GM19351 (cell line): ENCODE measurements around the gene ZNF414.

Experiments
- ATAC-seq: cut with Tn5 transposase; IDR thresholded peaks from one replicate; pipeline ENCODE4 v1.9.1; 2021; ENCODE audit warnings: mild to moderate bottlenecking, moderate library complexity; ENCODE audit not compliant: unreplicated experiment

ZNF414 gene

DNA sequence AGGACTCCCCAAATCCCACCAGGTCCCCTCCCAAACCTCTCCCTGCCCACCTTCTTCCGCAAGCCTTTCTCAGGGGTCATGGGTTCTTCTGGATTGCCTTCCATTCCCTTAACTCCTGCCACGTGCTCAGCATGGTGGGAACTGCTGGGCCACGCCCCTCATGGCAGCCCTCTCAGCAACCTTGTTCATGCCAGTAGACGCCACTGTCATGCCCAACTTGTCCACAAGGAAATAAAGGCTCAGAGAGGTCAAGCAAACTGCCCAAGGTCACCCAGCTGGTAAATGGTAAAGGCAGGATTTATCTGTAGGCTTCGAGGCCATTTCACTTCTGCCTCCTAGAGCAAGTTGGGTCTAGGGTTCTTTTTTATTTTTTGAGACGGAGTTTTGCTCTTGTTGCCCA lies 22.4 kb downstream of the ZNF414 start:
- no peak for ATAC-seq

DNA sequence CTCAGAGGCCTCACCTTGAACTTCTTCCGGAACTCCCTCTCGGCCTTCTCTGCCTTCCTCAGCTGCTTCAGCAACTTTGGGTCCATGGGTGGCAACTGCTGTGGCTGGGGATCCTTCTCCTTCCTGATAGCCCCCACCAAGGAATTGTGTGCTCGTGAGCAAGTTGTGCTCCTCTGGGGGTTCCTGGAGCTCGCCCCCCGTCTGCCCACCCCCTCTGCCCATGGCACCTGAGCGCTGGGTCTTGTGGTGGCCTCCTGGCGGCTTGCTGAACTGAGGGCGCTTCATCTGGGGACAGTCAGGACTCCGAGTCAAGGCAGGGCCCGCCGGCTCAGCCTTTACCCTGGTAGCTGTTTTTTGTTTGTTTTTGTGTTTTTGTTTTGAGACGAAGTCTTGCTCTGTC lies 23.1 kb downstream of the ZNF414 start:
- no peak for ATAC-seq

DNA sequence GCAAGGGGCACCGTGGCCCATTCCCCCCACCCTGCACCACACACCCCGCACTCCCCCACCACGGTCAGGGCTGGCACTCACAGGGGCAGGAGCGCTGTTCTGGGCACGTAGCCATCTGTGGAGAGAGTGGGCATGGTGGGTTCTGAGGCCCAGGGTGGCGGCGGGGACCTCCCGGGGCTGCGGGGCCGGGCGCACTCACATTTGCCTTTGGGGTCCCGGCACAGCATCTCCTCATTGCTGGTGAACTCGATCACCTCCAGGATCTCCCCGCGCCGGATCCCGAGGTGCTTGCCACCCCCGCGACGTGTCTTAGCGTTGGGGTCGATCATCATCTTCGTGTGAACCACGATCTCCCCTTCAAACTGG lies 23.6 kb downstream of the ZNF414 start:
- ATAC-seq = no peak

DNA sequence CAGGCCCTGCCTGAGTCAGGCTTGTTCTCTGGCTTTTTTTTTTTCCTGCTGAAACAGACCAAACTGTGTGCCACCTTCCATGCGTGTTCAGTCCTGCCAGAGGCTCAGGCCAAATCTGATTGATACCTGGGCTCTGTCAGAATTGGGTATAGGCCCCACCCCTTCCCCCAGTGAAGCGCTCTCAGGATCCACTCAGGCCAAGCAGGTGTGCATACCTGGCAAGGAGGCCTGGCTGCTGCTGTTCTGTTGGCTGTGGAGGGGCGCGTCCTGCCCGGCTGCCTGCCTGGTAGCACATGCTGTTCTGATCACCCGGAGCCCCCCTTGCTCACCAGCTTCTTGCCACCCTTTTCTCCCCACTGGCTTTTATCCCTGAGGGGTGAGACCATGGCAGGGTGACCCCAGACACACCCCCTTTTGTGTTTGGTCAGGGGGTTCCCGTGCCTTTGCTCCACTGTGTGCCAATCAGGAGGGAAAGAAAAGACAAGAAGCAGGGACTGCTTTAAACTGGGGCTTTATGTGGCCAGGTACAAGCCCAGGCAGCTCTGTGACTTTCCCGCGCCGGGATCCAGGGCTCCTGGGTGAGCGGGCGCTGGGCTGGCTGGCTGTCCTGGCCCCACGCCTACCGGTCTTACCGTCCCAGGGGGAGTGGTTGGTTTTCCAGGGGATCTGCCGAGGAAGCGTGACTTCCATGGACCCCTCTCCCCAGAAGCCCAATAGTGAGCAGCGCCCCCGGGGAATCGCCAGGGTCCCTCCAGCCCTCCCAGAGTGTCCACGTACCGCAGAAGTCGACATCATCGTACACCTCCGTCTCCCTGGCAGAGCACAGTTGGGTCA lies 24.2 kb downstream of the ZNF414 start:
- ATAC-seq = no peak

DNA sequence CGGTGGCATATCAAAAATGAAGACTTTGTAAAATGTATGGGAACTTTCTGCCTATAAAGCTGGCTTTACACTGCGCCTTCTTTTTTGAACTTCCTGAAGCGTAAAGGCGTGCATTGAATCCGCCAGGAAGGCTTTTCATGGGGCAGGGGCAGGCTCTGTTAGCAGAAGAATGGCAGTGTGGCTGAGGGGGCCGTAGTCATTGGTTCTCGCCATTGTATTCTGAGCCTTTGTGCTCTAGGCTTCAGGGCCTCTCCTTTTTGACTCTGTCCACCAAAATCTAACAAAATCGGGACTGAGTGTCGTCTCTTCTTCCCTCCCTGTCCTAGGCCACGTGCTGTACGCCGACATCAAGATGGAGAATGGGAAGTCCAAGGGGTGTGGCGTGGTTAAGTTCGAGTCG lies 25.6 kb downstream of the ZNF414 start:
- no peak for ATAC-seq

DNA sequence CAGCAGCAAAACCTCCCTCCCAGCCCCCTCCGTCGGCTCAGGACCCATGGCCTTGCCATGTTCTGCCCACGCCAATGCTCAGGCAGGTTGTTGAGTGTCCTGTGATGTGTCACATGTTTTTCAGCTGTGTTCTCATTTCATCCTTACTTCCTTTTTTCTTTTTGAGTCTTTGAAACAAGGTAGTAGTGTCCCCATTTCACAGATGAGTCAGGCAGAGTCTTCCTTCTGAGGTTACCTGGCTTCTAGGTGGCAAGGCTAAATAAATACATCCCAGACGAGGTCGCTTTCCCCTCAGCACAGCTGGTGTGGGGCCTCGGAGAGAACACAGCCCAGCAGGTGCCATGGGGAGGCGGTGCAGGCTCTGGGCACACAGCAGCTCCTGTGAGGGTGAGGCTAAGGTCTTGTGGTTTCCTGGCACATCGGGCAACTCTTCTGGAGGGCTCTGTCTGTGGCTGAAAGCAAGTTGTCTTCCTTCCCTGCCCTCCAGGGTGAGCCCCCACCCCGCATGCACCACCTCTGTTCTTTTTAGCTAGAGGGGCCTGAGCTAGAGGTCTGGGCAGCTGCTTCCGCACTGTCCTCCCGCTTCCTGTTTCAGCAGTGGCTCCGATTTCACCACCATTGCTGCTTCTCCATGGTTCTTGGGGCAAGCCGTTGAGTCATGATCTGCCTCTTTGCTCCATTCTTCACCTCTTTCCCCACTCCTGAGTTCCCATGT lies 26.7 kb downstream of the ZNF414 start:
- ATAC-seq = peak; percentile 58

DNA sequence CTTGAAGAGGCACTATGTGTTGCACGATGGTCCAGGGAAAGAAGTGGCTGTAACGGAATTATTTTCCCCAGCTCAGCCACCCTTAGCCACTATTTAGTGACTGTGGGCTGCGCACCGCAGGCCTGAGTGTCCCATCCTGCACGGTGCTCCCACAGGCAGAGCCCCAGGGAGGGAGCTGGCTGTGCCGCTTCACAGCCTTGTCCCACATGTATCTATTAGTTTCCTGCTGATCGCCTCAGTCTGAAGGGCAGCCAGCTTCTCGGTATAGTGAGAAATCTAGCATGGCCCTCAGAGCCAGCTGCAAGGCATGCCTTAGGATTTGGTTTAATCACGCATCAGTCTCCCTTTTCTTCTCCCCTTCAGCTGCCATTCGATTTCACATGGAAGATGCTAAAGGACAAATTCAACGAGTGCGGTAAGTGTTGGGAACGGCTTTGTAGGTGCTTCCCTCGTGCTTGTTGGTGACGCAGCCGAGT lies 27.3 kb downstream of the ZNF414 start:
- ATAC-seq = no peak

DNA sequence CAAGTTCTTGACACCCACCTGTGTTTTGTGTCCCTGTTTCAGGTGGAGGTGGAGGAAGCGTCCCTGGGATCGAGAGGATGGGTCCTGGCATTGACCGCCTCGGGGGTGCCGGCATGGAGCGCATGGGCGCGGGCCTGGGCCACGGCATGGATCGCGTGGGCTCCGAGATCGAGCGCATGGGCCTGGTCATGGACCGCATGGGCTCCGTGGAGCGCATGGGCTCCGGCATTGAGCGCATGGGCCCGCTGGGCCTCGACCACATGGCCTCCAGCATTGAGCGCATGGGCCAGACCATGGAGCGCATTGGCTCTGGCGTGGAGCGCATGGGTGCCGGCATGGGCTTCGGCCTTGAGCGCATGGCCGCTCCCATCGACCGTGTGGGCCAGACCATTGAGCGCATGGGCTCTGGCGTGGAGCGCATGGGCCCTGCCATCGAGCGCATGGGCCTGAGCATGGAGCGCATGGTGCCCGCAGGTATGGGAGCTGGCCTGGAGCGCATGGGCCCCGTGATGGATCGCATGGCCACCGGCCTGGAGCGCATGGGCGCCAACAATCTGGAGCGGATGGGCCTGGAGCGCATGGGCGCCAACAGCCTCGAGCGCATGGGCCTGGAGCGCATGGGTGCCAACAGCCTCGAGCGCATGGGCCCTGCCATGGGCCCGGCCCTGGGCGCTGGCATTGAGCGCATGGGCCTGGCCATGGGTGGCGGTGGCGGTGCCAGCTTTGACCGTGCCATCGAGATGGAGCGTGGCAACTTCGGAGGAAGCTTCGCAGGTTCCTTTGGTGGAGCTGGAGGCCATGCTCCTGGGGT lies 28.2 kb downstream of the ZNF414 start:
- ATAC-seq = no peak

DNA sequence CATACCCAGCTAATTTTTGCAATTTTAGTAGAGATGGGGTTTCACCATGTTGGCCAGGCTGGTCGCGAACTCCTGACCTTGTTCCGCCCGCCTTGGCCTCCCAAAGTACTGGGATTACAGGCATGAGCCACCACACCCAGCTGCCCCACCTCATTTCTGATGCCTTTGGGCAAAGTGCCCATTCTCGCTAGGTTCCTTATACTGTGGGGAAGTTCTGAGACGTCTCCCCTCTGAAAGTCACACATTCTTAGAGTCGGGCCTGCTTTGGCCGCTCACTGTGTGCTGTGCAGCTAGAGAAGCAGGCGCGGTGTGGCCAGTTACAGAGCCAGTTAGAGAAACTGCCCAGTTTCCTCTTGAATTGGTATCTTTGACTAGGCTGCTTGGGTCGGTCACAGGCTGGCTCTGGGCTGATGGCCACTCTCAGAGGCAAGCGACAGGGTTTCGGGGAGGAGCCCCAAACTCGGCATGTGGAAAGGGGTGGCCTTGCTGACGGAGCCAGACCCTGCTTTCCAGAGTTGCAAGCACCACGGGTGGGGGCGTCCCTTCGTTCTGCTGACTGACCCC lies 29.6 kb downstream of the ZNF414 start:
- ATAC-seq = no peak

DNA sequence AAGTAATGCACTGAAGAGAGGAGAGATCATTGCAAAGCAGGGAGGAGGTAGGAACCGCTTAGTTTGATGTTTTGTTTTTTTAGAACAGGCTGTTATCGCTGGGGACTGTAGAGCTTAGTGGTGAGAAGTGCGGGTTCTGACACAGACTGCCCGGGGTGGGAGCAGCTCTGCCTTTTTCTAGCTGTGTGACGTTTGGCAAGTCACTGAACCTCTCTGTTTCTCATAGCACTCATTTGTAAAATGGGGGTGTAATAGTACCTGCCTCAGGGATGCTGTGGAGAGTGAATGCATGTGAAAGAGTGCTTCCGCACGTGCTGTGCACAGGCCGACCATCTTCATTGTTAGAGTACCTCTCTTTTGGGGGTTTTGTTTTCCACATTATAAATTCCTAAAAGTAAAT lies 30.8 kb downstream of the ZNF414 start:
- ATAC-seq = no peak

DNA sequence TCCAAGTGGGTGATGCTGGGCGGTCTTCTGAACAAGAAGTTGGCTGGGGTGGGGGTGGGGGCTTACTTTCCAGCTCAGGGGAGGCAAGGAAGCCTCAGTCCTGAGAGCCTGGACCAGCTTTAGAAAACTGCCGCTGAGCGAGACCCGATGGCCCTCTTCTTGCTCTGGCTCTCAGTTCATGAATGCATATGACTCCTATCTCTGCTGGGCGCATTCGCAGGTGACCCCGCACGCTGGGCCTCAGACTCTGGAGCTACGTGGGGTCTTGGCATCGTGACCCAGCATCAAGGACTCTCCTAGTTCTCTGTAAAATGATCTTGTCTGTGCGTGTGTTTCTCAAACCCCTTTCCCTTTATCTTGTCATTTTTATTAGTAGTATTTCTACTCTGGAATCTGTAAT lies 31.3 kb downstream of the ZNF414 start:
- no peak for ATAC-seq

DNA sequence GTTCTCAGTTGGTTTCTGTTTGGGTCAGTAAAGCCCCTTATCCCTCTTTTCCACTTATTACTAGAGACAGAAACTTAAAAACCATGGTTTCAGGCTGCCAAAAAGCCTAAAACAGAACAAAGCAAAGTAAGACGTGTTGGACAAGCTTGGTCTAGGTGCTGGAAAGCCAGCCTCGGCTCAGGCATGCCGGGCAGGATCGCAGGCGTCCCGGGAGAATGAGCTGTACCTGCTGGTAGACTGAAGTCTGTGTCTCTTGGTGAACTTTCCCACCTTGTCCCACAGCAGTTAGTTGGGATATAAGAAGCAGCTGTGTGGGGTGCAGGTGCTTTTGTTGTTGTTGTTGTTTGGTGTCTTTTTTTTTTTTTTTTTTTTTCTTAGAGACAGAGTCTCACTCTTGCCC lies 32.4 kb downstream of the ZNF414 start:
- no peak for ATAC-seq

DNA sequence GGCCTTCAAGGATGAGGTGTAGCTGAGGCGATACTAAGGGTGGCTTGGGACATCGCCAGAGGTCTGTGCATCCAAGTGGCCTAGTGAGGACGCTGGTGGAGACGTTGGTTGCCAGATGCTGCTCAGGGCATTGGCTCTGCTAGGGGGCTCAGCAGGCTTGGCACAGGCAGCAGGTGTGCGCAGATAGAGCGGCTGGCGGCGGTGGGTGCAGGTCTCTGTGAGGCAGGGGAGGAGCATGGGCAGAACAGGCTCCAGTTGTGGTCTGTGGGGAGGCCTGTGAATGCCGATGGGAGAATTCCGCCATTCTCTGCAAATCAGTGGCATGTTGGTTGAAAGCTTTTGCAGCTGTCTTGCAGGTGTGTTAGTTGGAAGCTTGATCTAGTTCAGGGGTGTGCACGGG lies 32.8 kb downstream of the ZNF414 start:
- no peak for ATAC-seq

DNA sequence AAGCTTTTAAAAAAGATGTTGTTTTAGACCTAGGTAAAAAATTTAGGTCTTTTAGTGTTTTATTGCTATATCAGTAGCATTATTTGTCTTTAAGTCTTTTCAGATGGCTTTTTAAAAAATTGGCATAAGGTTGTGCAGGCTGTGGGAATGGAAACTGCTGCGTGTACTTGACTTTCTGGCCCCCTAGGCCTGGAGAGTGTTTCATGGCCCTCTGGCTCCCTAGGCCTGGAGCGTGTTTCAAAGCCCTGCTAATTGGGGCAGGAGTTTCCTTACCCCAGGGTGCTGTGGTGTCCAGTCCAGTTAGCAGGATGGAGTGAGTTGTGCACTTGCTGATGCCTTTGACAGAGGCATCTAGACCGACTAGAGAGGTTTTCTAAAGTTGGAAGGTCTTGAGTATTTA lies 35.4 kb downstream of the ZNF414 start:
- no peak for ATAC-seq

DNA sequence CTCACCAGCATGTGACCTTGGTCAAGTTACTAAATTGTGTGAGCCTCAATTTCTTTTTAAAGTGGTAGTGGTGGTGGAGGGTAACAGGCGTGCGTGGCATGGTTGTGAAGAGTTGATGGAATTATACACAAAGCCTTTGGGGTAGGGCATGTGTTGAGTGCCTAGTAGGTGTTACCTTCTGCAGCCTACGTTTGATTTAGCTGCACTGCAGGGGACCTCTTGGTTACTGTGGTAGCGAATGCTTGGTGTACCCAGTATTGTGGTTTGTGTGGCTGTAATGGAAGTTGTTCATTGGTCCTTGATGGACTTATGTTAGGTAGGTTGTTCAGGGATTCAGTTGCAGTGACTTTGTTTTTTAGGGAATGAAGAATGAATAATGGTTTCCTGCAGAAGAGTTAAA lies 36.1 kb downstream of the ZNF414 start:
- no peak for ATAC-seq

DNA sequence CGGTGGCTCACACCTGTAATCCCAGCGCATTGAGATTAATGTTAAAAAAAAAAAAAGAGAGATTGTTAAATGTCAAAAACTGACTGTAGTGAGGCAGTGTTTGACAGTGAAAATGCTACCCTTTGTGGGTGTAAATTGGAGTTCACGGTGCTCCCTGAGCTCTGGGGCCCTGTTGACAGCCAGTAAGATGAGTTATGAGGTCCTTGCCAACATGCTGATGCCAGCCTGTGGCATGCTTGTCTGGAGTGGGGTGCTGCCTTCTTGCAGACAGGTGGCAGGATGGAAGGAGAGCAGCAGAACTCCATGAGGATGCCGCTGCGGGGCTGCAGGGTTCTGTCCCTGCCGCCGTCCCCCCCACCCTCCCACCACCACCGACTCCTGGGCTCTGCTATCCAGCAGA lies 37.4 kb downstream of the ZNF414 start:
- no peak for ATAC-seq

DNA sequence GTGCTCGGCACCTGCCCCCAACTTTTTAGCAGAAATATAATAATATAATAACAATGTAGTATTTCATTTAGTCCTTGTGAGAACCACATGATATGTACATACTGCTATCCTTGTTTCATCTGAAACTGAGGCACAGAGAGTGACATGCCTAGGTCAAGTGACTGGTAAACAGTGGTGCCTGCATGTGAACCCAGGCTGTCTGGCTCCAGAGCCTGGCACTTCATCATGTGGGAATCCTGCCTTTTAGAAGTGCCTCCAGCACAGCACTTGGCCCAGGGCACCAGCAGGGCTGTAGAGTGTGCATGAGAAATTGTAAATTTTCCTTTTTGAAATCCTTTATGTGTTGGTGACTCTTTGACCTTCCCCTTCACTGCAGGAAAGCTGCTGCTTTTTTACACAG lies 39.0 kb downstream of the ZNF414 start:
- no peak for ATAC-seq

DNA sequence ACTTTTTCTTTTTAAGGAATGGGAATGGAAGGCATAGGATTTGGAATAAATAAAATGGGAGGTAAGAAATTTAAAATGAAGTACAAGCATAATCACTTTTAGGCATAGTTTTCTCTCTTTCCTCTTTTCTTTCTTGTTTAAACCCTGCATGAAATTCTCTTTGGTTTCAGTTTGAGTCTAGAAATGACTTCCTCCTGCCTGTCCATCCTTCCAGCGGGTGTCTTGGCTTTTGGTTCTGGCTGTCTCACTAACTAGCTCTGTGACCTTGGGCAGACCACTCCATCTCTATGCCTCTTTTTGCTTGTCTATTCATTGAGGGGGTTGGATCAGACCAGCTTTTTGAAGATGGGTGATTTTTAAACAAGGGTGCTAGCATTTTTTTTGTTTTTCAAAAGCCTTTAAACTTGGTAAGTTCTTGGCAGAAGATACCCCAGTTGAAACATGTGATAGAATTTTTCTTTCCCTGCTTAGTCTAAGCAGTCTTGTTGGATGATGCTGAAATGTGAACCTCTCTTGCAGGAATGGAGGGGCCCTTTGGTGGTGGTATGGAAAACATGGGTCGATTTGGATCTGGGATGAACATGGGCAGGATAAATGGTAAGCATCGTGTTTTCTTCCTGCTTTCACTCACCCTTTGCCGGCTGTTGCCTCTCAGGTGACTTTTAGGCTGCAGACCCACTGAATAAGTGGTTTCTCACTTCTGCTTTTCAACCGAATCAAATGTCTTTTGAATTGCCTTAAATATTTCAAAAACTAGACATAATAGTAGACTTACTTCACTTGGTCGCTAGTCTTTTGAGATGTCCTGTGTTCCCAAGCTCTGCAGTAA lies 40.1 kb downstream of the ZNF414 start:
- ATAC-seq = peak; percentile 72

DNA sequence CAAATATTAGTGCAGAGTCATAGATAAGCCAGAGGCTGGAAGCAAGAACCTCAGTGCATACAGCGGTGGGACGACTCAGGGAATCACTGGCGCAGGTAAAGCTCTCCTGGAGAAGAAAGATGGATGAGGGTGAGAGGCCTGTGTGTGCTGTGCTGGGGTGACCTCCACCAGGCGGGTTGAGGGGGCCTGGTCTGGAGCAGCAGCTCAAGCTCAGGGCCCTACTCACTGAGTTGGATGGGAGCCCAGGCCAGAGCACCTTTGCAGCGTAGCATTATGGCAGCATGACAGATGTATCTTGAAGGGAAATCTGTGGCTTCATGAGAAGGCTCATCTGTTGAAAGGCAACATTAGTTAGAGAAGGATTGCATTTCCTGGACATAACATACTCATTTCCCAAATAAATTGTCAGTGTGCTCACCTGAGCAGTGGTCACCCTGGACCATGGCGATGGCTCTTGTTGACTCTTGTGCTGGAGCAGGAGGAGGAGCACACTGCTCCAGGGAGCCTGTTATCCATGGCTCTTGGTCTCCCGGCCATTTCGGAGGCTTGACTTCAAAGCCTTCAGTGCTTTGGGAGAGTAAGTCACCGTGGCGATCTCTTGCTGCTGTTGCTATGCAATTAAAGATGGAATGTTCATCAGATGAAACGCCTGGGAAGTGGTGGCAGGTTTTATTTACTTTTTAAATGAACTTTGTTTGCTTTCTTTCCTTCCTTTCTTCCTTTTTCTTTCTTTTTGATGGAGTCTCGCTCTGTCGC lies 44.2 kb downstream of the ZNF414 start:
- no peak for ATAC-seq
